GM18858 (cell line): Measurements from ENCODE around the gene SUB1.

Experiments
- ATAC-seq: cut with Tn5 transposase; IDR thresholded peaks from one replicate; pipeline ENCODE4 v1.9.1; 2021; ENCODE audit not compliant: unreplicated experiment

Gene SUB1

DNA sequence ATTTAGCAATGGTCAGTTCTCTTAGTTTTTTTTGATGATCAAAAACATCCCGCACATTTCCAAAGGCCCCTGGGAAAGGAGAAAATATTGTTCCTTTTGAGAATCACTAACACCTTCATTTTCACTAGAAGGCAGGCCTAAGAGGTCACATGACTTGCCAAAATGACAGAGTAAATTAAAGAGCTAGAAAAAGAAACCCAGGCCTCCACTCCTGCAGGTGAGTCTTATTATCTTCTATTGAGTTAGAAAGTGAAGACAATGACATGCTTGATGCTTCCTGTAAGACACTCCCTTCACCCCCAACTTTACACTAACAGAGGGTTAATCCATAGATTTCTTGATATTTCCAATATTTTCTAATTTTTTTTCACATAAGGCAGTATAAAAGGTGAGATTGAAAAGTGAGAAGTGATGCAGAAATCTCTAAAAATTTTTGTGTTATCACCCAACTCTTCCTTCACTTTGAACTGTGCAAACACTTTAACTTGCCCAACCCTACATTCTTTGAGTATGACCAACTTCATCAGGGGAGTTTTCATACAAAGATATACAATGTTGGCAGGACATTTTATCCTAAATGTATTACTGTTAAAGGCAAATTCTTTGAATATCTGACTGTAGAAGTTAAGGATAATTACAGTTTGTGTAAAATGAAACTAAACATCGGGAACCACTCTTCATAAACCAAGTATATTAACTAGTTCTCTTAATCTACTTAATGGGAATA is 57.1 kb downstream of the SUB1 start:
- no peak for ATAC-seq

DNA sequence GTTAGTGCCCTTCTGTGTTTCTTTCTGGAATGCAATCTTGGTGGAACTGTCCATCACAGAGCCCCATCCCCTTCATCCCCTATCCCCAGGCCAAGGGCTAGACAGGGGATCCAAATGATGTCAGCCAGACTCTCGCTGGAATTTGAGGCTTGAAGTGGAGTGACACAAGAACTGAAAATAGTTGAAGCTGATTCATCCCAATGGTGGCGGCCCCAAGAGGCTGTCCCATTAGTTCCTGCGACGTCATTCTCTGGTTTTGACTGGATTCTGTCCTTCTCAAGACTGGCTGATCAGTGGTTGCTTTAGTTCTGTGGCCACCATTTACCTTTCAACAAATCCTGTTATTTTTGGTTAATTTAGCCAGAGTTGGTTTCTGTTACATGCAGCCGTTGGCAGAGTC is 59.9 kb downstream of the SUB1 start:
- no peak for ATAC-seq

DNA sequence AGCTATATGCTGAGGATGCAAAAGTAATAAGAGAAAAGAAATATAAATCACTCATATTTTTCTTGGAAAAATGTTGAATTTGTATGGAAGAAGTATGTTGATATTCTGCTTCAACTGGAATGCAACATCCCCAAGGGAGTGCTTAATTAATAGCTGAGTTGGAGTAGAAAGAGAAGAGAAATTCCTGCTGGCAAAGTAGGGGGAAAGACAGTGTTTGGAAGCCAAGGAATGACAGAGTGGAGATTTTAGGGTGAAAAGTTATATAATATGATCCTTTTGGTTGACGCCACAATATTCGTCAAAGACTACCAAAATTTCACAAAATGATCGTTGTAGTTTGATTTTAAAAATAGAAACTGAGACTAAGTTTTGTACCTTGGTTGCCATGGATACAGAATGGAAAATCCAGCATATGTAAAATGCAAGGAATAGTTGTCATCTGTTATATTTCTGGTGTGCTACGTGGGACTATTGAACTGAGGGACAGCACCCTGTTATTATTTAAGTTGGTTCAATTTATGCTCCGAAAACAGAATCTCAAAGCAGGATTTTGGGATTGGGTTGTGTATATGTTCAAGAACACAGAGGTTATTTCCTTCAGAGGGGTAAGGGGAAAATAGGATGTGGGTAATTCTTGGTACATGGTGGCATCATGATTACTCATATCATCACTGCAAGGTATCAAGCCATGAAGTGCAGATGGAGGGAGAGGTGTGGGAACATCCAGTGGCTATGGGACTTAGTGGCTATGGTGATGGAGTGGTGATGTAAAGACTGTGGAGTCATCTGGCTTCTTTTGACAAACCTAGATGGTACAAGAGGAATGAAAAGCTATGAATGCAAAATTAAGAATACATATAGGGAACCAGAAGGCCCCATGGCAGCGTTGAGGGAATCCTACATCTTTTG is 61.0 kb downstream of the SUB1 start:
- no peak for ATAC-seq

DNA sequence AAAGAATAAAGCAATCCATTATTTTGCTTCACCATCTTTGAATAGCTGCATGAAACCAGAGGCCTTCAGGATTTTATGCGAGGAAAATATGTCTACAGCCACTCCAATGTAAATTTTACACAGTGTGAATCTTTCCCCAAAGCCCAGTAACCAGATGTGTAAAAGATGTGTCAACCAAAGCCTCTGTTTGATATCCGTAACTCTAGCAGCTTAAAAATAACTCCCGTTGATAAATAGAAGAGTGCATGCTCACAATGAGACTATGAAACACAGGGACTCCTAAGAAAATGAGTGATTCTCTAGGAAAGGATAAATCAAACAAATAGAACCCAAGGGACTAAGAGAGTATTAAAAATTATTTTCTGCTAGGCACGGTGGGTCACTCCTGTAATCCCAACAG is 65.7 kb downstream of the SUB1 start:
- no peak for ATAC-seq

DNA sequence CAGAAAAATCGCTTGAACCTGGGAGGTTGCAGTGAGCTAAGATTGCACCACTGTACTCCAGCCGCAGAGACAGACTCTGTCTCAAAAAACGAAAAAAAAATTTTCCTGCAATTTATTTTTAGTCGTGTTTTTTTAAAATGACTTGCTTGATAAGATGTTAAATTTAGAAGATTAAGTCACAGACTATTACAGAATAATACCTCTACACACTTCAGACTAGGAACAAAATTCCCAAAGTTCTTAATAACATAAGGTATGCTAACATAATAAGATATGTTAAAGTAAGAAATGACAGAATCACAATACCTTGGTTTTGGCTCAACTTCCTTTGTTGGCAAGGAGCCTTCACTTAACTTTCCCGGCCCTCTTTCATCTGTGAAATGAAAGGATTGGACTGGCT is 66.3 kb downstream of the SUB1 start:
- no peak for ATAC-seq
